Astrocyte of the cerebellum (primary cell): Measurements from ENCODE around the gene FSD2.

ENCODE experiments used
- DNase-seq: peaks from one replicate; pipeline ENCODE4 v3.0.0-alpha.2; 2011; ENCODE audit warnings: low read depth
- H3K4me3 ChIP-seq: 2 replicates; pipeline ENCODE4 v1.5.1; 2011; ENCODE audit warnings: mild to moderate bottlenecking, low read depth, low read length, moderate library complexity
- CTCF ChIP-seq: IDR thresholded peaks from 2 replicates; pipeline ENCODE4 v1.5.1; 2012; ENCODE audit warnings: low read length, low read depth, moderate library complexity, mild to moderate bottlenecking; ENCODE audit errors: missing control alignments
- in situ Hi-C: cut with HindIII; loops from 2 replicates; pipeline ENCODE4 v1.10.0; 2017; ENCODE audit warnings: low sequenced_read_pairs

FSD2 gene

GRCh38 chr15:82840166-82840565, 34.3 kb upstream of the FSD2 start:
- TF ChIP-seq CTCF: no peak
- in situ Hi-C loops: no loop called here
- no peak for DNase-seq
- H3K4me3 ChIP-seq: no peak overlapping the region

GRCh38 chr15:82839136-82839535, 33.3 kb upstream of the FSD2 start:
- TF ChIP-seq CTCF: no peak
- DNase-seq: no peak
- no peak overlapping the region for H3K4me3 ChIP-seq
- in situ Hi-C loops: no loop called here

- H3K4me3 ChIP-seq: no peak overlapping the region
- DNase-seq: no peak
- in situ Hi-C loops: no loop called here
- no peak for TF ChIP-seq CTCF
These were observed 32.3 kb upstream of the FSD2 start for GRCh38 chr15:82838096-82838735.

GRCh38 chr15:82835391-82835917, 29.6 kb upstream of the FSD2 start:
- in situ Hi-C loops: no loop called here

GRCh38 chr15:82833362-82833682, 27.5 kb upstream of the FSD2 start:
- no peak for DNase-seq
- no peak for TF ChIP-seq CTCF
- in situ Hi-C loops: no loop called here
- H3K4me3 ChIP-seq: no peak overlapping the region

More at GRCh38 chr15:82835391-82835917, 29.6 kb upstream of the FSD2 start:
- DNase-seq: no peak
- TF ChIP-seq CTCF: no peak
- H3K4me3 ChIP-seq: no peak overlapping the region

GRCh38 chr15:82832601-82833361, 26.9 kb upstream of the FSD2 start:
- in situ Hi-C loops: no loop called here
- TF ChIP-seq CTCF: peak; percentile 28
- peak; percentile 79 for DNase-seq
- H3K4me3 ChIP-seq: no peak overlapping the region
